Stimulated activated CD4-positive, alpha-beta T cell treated with anti-CD3 and anti-CD28 coated beads, Interleukin-1b, Interleukin-23, amount 100 ng/mL, for 48 hours (primary cell): Measurements from ENCODE around the gene USP46.

Experiments
- DNase-seq: peaks from one replicate; pipeline ENCODE4 v3.0.0-alpha.2; 2020

The USP46 gene

DNA sequence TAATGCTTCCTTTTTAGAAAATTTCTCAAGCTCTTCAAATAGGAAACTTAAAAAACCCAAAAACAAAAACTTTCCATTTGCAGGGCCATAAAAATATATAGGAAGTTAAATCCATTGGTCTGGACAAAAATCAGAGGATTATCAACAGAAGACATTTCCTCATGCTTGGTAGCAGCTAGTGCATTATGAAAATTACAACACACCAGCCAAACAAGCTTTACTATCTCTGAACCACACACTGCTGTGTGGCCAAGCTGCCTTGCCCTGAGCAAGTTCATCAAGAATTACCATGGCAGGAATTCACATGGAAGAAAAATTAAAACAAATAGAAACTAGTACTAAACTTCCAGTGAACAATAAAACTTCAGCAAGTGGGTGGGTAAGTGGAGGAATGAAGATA, 3.6 kb downstream of the USP46 start:
- DNase-seq: no peak

DNA sequence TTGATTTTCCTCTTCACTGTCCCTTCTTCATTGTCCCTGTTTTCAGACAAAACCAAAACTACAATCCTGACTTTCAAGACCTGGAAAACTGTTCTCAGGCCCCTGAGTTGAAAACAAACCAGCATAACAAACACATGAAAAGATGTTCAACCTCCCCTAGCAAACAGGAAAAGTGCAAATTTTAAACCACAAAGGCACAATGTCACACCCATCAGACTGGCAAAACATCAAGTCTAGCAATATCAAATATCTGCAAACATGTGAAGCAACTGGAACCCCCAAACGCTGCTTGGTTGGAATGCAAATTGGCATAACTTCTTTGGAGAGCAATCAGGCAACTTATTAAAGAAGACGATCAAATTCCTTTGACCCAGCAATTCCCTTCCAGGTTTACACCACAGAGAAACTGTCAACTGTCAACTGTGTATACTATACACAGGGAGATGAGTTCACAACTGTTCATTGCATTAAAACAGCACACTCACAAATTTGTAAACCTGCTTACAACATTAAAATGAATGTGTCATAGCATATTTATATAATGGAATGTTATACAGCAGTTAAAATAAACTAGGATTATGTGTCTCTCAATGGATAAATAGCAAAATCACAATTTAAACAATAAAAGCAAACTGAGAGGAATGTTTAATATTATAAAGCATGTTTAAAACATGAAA, 7.0 kb downstream of the USP46 start:
- DNase-seq: no peak

DNA sequence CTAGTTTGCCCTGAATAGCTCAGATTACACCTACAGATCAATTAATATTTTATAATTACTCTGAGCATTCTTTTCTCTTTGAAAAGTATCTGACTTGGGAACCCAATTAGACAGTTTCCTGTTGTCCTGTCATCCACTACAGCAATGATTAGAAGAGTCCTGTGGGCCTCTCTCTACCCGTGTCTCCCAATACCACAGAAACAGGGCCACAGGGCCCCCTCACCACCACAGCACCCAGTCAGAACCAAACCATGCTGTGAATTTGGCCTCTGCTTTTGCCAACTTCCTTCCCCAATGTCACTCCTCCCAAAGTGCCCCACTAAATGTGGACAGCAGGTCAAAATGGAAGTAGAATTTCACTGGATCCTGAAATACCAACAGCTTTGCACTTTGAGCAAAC, 10.3 kb downstream of the USP46 start:
- DNase-seq: no peak

DNA sequence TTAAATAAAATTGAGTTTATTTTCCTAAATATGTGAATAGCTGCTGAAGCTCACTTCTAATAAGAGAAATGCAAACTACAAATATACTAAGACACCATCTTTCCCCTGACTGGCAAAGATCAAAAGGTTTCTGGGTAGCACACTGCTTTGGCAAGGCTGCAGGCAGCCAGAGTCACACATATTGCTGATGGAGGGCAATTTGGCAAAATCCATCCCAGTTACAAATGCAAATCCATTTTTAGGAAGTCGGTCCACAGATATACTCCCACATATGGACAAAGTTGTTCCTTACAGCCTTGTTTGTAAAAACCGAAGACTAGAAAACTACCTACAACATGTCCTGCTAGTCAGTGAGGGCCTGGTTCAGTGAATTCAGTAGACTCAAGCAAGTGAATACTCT, 12.4 kb downstream of the USP46 start:
- no peak for DNase-seq

DNA sequence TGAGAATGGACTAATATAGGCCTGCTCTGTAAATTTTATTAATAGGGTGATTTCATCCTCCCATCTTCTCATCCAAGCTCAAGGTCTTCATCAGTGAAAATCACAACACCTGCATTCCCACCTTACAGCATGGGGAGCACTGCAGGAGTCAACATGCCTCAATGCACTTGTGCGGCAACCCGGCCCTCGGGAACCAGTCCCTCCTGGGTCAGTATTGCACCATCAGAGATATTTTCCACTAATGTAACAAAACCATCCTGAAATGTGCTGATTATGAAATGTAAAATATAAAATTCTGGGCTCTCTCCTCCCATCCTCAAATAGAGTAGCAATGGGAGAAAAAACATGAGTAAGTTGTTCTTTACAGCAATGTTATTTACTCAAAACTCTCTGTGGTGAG, 13.0 kb downstream of the USP46 start:
- DNase-seq: no peak

DNA sequence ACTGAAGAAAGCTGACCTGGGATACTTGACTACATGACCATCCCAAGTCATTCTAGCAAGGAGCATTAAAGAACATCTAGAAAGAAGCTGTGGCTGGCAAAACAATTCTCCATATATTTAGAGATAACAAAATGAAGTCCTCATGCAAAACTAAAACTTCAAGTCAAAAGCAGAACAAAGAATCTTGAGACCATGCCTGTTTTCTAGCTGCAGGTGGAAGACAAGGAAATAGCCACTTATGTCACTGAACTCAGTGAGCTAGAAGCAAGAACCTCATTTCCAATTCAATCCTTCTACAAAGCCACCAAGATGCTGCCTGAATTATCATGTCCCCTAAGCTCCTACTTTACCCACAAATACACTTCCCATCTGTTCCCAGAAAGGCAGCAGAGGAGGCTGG, 13.8 kb downstream of the USP46 start:
- no peak for DNase-seq

DNA sequence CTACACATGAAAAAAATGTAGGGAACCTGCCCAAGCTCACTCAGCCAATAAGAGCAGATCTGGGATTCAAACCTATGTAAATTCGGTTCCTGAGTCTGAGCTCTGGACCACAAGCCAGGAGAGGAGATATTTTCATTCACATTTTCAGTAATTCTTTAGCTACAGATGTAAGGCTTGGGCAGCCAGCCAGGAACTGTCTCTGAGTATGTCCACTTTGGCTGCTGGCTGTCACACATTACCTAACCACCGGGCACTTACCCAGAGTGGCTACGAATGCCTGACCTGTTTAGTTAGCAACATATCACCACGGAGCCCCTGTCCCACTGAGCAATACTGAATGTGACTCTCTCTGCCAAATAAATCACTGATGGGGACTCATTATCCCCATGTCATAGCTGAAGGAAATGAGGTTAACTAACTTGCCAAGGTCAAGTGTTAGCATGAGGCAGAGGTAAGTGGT, 15.3 kb downstream of the USP46 start:
- DNase-seq: no peak

DNA sequence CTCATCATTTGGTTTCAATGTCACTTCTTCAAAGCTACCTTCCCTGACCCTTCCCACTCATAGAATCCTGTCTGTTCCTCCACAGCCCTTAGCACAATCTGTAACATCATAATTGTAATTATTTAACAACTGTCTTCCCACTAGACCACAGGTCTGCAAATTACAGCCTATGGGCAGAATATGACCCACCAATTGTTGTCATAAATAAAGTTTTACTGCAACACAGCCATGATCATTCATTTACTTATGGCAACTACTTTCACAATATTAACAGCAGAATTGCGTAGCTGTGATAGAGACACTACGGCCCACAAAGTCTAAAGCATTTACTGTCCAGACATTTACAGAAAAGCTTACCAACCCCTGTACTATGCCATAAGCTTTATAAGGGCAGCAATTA, 15.9 kb downstream of the USP46 start:
- no peak for DNase-seq

DNA sequence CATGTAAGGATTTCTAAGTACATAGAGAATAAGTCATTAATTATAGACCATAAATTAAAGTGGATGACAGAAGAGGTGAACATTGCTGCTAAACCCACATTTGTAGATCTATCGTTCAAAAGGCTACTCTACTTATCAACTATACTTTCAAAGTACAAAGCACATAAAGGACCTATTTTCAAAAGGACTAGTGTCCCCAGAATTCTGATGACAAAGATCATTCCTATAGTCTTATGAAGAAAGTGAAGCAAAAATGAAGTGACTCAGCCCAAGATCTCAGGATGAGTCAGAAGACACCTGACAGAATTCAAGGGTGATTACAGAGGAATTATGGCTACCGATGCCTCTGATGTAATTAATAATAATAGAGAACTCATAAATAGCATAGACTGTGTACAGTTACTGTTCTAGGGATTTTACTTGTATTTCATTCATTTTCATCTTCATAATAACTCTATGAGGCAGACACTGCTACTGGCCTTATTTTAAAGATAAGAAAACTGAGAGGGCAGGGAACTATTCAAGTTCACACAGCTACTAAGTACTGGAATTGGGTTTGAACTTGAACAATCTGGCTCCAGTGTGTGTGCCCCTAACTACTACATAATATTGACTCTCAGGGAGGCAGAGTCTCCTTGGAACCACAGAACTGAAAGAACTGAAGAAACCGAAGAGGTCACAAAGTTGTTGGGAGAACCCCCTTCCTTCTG, 17.1 kb downstream of the USP46 start:
- no peak for DNase-seq

DNA sequence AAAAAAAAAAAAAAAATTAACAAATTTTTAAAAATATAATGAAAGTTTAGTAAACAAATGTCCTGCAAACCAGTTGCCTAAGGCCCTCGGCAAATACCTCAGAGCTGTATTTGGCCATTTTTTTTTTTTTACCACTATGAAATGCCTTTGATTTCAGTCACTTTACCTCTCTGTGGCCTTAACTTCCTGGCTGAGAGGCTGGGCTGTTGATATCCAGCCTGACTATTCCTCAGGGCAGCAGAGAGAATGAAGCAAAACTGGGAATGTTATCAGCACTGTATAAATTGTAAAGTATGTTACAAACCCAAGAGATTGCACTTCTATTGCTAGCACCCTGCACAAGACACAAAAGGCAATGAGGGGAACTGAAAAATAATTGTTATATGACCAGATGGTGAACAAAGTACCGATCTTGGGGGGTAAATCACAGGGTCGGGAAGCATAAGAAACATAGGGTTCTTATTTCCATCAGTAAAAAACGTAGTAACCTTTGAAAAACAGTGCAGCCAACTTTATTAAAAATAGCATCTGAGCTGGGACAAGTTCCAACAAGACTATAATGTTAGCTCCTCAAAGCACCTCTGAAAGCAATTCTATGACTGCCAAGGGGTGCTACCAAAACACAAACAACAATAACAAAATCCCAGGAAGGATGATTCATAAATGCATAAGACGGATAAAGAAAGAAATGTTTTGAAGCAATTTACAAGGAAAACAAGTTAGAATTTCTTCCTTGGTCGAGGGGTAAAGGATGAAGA, 18.1 kb downstream of the USP46 start:
- no peak for DNase-seq

DNA sequence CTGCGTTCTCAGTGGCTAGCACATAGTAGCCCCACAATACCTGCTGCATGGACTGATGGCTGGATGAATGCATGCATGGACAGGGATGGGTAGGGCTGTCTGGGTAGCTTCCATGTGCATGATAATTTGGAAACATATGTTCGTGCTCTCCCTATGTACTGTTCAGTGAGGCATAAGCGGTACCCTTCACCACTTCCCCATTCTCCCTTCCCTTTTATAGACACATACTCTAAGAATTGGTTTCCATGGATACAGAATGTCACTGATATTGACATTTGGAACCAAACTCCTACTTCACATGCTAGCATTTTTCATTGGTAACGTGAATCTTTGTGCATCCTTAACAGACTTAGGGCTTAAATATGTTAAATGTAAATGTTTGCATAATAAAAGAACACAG, 20.4 kb downstream of the USP46 start:
- DNase-seq: no peak

DNA sequence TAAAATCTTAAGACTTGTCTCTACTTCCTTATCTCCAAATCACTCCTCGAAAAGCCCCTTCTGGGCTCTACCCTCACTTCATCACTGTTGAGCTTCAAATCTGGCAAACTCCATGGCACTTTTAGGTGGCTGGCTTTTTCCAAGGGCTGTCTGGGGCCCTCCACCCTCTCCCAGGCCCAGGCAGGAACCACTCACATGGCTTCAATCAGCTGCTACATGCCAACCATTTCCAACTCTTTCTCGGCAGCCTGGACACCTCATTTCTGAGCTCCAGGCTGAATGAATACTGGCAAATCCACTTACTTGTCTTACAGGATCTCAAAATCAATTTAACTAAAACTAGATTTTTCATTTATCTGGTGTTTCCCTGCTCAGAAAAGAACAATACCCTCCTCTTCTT, 22.0 kb downstream of the USP46 start:
- DNase-seq: no peak

DNA sequence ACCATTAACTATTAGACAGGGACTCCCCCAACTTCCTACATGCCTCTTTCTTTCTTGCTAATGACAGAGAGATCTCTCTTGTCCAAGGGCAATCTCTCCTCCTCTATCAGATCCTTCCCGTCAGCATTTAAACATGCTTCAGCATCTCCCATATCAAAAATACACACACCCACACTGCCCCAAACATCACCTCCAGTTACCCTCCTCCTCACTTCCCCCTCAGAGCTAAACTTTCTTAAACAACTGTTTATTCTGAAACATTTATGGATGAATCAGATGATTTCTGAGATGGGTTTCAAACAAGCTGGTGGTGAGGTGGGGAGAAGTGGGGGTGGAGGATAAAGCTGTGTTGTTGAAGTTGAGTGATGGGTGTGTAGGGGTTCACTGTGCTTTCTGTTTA, 23.5 kb downstream of the USP46 start:
- DNase-seq: no peak

DNA sequence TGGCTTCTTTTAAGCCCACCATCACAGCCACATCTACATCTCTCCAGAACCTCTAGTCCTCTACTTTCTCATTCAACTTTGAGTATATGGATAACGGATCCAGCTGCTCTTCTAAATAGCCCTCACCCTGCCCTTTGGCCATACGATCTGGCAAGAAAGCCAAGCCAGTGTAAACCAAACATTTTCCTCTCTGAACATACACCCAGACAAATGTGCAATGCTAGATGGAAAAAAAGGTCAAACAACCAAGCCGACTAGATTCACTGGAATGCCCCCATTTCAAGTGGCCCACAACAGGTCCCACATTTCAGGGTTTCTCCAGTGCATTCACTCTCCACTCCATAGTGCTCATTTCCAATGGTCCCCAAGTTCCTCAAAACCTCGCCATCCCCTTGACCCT, 24.0 kb downstream of the USP46 start:
- no peak for DNase-seq

DNA sequence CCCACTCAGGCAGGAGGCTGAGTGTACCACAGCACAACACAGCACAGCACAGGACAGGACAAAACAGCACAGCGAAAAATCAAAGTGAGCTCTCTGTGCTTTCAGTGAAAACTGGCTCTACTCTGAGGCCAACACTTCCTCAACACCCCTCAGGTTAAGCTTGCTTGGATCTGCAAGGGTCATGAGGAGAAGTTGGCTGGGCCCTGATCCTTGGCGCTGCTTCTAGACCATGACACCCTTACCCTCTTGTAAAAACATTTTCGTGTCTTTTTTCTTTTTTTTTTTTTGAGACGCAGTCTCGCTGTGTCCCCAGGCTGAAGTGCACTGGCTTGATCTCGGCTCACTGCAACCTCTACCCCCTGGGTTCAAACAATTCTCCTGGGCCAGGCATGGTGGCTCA, 25.3 kb downstream of the USP46 start:
- DNase-seq: no peak

DNA sequence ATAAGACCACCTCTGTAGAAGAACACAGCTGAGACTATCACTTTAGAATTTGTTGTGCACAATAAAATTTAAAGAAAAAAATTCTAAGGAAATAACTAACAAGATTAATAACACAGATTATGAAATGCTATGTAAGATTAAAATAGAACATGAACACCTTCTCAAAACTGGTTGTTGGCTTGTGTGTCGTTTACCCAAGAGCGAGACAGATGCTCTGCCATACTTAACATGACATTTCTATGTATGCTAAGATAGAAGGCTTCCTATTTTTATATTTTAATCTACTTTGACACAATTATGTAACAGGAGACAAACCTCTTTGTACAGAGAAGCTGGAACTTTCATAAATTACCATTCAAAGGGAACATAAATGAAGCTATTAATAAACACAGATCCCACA, 30.1 kb downstream of the USP46 start:
- no peak for DNase-seq

DNA sequence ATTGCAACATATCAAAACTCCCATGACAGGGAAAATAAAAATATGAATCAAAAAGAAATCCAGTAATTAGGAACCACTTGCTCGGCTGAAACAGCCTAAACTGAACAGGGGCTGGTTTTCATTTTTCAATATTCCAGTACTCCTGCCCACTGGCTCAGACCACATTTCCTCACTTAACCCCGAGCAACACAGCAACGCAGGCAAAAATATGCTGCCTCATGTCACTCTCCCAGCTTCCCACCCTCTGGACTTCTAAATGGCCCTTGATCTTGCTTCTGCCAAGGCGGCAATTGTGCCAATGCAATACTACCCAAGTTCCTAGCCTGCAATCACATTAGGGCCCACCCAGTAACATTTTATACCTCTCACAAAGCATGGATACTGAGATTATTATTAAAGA, 30.6 kb downstream of the USP46 start:
- DNase-seq: no peak

DNA sequence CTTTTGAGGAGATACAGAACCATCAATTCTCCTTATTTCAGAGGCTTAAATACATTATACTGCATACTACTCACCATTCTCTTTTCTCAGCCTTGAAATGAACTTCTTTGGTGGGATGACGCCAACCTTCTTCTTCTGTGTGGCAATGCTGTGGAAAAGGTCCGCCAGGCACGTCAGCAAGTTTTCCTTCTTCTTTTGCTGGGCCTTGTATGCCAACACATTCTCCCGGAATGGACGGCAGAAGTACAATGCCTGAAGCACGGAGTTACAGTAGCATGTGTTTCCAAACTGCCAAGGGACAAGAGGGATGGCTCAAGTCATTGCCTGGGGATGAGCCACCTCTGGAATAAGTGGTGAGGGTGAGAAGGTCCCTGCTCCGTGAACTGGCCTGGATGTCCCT, 31.2 kb downstream of the USP46 start:
- DNase-seq: no peak

DNA sequence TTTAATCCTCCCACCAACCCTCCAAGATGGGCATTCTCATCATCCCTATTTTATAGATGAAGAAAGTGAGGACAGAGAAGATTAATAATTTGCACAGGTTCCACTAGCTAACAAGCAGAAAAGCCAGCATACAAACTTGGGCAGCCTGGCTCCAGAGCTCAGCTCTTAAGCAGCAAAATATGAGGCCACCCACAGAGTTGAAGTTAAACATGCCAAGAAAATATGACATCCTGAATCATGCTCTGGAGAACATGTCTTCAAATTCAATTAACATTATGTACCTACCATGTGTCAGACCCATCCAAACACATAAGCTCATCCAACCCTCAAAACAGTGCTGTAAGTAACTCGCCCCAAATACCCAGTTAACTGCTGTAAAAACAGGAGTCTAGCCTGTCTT, 33.9 kb downstream of the USP46 start:
- no peak for DNase-seq

DNA sequence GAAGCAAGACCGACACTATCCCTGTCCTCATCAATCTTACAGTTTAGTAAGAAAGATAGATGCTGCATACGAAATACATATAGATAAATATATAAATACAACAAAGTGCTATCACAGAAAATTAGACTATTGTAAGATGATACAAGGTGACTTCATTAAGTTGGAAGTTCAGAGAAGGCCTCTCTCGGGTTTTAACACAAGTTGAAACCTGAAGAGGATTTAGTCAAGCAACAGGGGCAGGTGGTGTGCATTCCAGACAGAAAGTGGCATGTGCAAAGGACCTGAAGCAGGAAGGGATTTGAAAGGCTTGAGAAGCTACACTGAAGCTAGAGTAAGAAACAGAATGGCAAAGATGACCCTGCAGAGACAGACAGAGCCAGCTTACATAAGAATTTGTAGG, 36.5 kb downstream of the USP46 start:
- no peak for DNase-seq

DNA sequence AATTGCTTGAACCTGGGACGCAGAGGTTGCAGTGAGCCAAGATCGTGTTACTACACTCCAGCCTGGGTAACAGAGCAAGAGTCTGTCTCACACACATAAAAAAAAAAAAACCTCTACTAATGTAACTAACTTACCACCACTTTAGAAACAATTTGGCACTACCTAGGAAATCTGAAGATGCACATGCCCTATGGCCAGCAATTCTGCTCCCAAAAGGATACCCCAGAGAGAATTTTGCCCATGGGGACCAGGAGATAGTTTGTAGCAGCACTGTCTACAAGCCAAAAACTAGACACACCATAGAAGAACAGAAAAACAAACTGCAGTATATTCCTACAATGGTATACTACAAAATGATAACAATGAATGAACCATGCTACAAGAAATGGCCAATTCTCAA, 37.5 kb downstream of the USP46 start:
- no peak for DNase-seq

DNA sequence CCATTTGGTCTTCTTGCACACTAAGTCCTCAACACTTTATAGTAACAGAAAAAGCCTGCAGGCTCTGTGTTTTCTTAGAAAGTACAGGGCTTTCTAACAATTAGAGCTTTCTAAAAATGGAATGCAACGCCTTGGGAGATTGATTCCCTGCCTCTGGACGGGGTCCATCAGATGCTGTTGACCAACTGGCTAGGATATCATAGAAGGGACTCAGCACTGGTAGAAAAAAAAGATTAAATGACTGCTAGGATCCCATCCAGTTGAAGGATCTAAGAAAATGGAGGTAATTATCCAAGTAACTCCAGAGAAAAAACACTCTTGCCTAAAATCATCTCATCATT, 39.5 kb downstream of the USP46 start:
- DNase-seq: no peak

DNA sequence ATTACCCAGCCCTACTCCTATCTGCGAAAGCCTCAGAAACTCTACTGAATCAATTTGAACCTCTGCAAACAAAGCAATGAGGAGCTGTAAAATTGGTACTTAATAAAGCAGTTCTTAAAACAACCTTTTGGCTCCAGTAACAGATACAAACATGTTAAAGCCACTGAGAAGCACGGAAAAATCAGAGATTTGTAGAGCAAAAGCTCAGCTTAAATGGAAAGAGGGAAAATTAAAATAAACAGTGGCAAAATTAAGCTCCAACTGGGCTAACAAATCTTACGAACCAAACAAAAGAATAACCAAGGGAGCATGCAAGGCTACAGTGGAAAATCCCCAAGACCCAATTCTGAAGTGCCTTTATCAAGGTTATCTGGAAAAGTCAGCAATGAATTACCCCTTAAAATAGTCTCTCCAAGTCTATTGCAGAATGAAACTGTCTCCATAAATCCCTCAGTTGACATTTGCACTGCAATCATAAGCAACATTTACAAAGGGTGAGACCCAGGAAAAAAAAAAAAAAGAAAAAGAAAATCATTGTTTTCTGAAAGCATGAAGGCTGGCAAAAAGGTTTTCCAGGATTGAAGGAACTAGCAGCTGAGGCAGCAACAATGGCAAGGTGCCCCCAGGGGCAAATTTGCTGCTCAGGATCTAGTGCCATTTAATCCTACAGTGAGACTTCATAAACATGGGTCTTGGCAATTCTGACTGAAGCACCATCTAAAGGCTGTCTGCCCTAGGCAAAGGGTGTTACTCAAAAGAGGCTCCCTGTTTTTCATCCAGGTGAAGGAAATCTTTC, 40.1 kb downstream of the USP46 start:
- DNase-seq: no peak
